Measurements from ENCODE around the gene SLC38A8.

GRCh38 chr16:83965444-83966152 lies 77.0 kb downstream of the SLC38A8 start:
- TF ChIP-seq, protein P1, sequence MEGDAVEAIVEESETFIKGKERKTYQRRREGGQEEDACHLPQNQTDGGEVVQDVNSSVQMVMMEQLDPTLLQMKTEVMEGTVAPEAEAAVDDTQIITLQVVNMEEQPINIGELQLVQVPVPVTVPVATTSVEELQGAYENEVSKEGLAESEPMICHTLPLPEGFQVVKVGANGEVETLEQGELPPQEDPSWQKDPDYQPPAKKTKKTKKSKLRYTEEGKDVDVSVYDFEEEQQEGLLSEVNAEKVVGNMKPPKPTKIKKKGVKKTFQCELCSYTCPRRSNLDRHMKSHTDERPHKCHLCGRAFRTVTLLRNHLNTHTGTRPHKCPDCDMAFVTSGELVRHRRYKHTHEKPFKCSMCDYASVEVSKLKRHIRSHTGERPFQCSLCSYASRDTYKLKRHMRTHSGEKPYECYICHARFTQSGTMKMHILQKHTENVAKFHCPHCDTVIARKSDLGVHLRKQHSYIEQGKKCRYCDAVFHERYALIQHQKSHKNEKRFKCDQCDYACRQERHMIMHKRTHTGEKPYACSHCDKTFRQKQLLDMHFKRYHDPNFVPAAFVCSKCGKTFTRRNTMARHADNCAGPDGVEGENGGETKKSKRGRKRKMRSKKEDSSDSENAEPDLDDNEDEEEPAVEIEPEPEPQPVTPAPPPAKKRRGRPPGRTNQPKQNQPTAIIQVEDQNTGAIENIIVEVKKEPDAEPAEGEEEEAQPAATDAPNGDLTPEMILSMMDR (conservative IDR thresholded peaks at IDR 0.05; ENCODE audit: low read length), result no peak
- no peak for TF ChIP-seq EZH2phosphoT487 (IDR thresholded peaks at IDR 0.05; ENCODE audit: borderline replicate concordance)
